ENCODE measurements around the gene TNFRSF1B. TPM values are rescaled to one million over a fixed set of nuclear protein-coding genes. Genes with fewer than 3 reads are reported as not detected.

Gene TNFRSF1B
- total and polyA plus RNA-seq, 2 donors (not counting 1 experiment from before 2014, with no cell fraction given): 24.8 to 27.5 TPM

DNA sequence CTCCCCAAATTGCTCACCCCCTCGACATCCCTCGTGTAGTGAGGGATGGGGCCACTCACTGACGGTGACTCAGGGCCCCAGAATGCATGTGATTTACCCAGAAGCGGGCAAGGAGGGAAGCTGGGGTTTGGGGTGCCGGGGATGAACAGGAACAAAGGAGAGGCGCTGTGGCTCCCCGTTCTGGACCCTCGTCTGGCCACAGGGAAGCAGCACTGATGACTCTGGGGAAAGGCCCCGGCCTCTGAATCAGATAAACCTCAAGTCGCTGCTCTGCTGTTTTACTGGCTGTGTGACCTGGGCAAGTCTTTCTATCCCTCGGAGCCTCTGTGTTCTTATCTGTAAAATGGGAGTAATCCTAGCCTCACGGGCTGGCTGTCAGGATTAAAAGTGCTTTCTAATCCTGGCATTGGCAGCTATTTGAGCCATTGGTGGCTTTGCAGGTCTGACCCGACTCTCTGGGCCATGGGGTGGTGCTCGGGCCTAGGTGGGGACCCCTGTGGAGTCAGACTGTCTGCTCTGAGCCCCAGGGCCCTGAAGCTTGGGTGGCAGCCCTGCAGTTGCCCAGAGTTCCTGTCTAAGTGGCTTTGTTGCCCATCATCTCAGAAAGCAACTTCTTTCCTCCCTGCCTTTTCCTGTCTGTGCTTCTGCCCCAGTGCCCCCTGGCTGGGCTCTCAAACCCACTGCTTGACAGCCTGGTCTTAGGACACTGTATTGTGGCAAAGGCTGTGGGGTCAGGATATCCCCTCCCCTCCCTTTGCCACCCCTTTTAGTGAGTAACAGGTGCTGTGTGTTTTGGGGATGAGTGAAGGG, 5.5 kb downstream of the TNFRSF1B start:
- H3K27me3 ChIP-seq (ENCODE audit: control insufficient read depth, insufficient read depth, low read length): no peaks in the 10 kb centered on the region
- no peak overlapping the region for H3K9ac ChIP-seq (ENCODE audit: insufficient read depth, low read length)
- H3K4me3 ChIP-seq (replicated peaks in 1 of 4; ENCODE audit: control extremely low read depth in 1 of 4, insufficient read depth in 1 of 4, low read depth in 3 of 4, low read length in 4 of 4): no peak overlapping the region
- peaks cover 20% of the 10 kb centered on the region for H3K4me1 ChIP-seq (ENCODE audit: control insufficient read depth, extremely low read depth, insufficient read depth, low read length)
- no peak overlapping the region for H3K27ac ChIP-seq (ENCODE audit: insufficient read depth, low read length)
- DNase-seq (ENCODE audit: low read depth in 2 of 2): no peak
- no peak for TF ChIP-seq EZH2 (IDR thresholded peaks at IDR 0.05; ENCODE audit: low read length, missing control alignments)
- TF ChIP-seq, protein P1, sequence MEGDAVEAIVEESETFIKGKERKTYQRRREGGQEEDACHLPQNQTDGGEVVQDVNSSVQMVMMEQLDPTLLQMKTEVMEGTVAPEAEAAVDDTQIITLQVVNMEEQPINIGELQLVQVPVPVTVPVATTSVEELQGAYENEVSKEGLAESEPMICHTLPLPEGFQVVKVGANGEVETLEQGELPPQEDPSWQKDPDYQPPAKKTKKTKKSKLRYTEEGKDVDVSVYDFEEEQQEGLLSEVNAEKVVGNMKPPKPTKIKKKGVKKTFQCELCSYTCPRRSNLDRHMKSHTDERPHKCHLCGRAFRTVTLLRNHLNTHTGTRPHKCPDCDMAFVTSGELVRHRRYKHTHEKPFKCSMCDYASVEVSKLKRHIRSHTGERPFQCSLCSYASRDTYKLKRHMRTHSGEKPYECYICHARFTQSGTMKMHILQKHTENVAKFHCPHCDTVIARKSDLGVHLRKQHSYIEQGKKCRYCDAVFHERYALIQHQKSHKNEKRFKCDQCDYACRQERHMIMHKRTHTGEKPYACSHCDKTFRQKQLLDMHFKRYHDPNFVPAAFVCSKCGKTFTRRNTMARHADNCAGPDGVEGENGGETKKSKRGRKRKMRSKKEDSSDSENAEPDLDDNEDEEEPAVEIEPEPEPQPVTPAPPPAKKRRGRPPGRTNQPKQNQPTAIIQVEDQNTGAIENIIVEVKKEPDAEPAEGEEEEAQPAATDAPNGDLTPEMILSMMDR (conservative IDR thresholded peaks at IDR 0.05 in 1 of 2, IDR thresholded peaks at IDR 0.05 in 1 of 2; ENCODE audit: low read depth in 1 of 2, low read length in 2 of 2): no peak
- no peak overlapping the region for H2AFZ ChIP-seq (ENCODE audit: low read length)
- peaks cover 76% of the 10 kb centered on the region for H3K79me2 ChIP-seq (ENCODE audit: control insufficient read depth, insufficient read depth, low read length)
- no peaks in the 10 kb centered on the region for H3K9me3 ChIP-seq (ENCODE audit: control insufficient read depth, insufficient read depth, low read depth, low read length)
- peaks cover 2% of the 10 kb centered on the region for H3K36me3 ChIP-seq (ENCODE audit: control insufficient read depth, insufficient read depth, low read length)
- H3K4me2 ChIP-seq (ENCODE audit: extremely low read depth, insufficient read depth, low read length): no peak overlapping the region
- H4K20me1 ChIP-seq (ENCODE audit: control insufficient read depth, extremely low read depth, insufficient read depth, low read length): no peaks in the 10 kb centered on the region

DNA sequence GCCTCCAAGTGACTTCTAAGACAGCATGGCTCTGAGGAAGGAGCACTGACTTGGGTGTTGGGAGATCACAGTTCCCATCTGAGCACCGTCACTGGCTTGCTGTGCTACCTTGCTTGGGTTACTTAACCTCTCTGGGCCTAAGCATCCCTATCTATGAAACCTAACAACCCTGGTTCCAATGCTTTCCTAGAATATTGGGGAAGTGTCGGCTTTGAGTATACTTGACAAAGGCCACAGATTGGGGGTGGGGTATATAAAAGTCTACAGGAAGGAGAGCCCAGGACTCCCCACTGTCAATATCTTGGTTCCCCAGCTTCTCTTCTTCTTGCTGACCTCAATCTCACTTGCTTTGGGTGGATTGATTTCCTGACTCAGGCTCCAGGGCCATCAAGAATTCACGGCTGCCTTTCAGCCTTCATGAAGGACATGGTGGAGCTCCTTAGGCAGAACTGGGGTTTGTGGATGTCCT, 6.3 kb downstream of the TNFRSF1B start:
- Histone ChIP-seq H3K36me3 (ENCODE audit: control insufficient read depth, insufficient read depth, low read length) (peaks cover 2% of the 10 kb centered on the region), H2AFZ (ENCODE audit: low read length) (no peak overlapping the region), H3K4me2 (ENCODE audit: extremely low read depth, insufficient read depth, low read length) (no peak overlapping the region), H3K27me3 (ENCODE audit: control insufficient read depth, insufficient read depth, low read length) (no peaks in the 10 kb centered on the region), H3K9me3 (ENCODE audit: control insufficient read depth, insufficient read depth, low read depth, low read length) (no peaks in the 10 kb centered on the region), H3K9ac (ENCODE audit: insufficient read depth, low read length) (no peak overlapping the region), H3K27ac (ENCODE audit: insufficient read depth, low read length) (no peak overlapping the region), H3K4me3 (replicated peaks in 1 of 4; ENCODE audit: control extremely low read depth in 1 of 4, insufficient read depth in 1 of 4, low read depth in 3 of 4, low read length in 4 of 4) (no peak overlapping the region), H4K20me1 (ENCODE audit: control insufficient read depth, extremely low read depth, insufficient read depth, low read length) (no peaks in the 10 kb centered on the region), H3K4me1 (ENCODE audit: control insufficient read depth, extremely low read depth, insufficient read depth, low read length) (peaks cover 28% of the 10 kb centered on the region), H3K79me2 (ENCODE audit: control insufficient read depth, insufficient read depth, low read length) (peaks cover 68% of the 10 kb centered on the region)
- no peak for DNase-seq (ENCODE audit: low read depth in 2 of 2)
- TF ChIP-seq, protein P1 (conservative IDR thresholded peaks at IDR 0.05 in 1 of 2, IDR thresholded peaks at IDR 0.05 in 1 of 2; ENCODE audit: low read depth in 1 of 2, low read length in 2 of 2): no peak
- no peak for TF ChIP-seq EZH2 (IDR thresholded peaks at IDR 0.05; ENCODE audit: low read length, missing control alignments)

DNA sequence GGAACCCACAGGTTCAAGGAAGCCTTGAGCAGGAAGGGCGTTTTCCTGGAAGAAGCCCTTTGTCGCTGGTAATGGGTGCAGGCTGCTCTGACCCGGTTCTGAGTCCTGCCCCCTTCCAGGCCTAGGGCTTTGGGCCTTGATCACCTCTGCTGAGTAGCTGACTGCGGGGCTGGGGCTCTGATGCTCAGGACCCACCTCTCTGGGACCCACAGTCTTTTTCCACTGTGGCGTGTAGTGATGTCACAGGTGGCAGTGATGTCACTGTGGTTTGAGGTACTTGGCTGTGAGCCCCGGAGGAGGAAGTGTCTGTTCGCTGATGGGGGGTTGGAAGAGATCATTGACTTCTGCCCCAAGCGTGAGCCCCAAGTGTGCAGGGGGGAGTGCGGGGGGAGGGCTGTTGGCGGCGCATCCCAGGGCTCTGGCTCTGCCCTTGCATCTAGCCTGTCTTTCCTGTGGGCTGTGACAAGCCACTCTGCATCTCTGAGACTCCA, 6.9 kb downstream of the TNFRSF1B start:
- Histone ChIP-seq H3K79me2 (ENCODE audit: control insufficient read depth, insufficient read depth, low read length) (peaks cover 66% of the 10 kb centered on the region), H3K27ac (ENCODE audit: insufficient read depth, low read length) (no peak overlapping the region), H3K4me3 (replicated peaks in 1 of 4; ENCODE audit: control extremely low read depth in 1 of 4, insufficient read depth in 1 of 4, low read depth in 3 of 4, low read length in 4 of 4) (no peak overlapping the region), H3K4me1 (ENCODE audit: control insufficient read depth, extremely low read depth, insufficient read depth, low read length) (peaks cover 33% of the 10 kb centered on the region), H3K27me3 (ENCODE audit: control insufficient read depth, insufficient read depth, low read length) (no peaks in the 10 kb centered on the region), H3K4me2 (ENCODE audit: extremely low read depth, insufficient read depth, low read length) (no peak overlapping the region), H4K20me1 (ENCODE audit: control insufficient read depth, extremely low read depth, insufficient read depth, low read length) (no peaks in the 10 kb centered on the region), H3K36me3 (ENCODE audit: control insufficient read depth, insufficient read depth, low read length) (peaks cover 2% of the 10 kb centered on the region), H2AFZ (ENCODE audit: low read length) (no peak overlapping the region), H3K9ac (ENCODE audit: insufficient read depth, low read length) (no peak overlapping the region), H3K9me3 (ENCODE audit: control insufficient read depth, insufficient read depth, low read depth, low read length) (no peaks in the 10 kb centered on the region)
- DNase-seq (ENCODE audit: low read depth in 2 of 2): no peak
- TF ChIP-seq, protein P1 (conservative IDR thresholded peaks at IDR 0.05 in 1 of 2, IDR thresholded peaks at IDR 0.05 in 1 of 2; ENCODE audit: low read depth in 1 of 2, low read length in 2 of 2): no peak
- no peak for TF ChIP-seq EZH2 (IDR thresholded peaks at IDR 0.05; ENCODE audit: low read length, missing control alignments)

Measured in fibroblast of lung (primary cell).